CD4-positive, alpha-beta T cell treated with Interleukin-15 for 4 hours (primary cell): ENCODE results near the gene USP36.
"Not testable (repeated sequence)": the region's sequence is repeated elsewhere in the genome, so short reads cannot be mapped to it uniquely, and the experiment has no call there.

Experiments used
- DNase-seq: peaks from one replicate; pipeline ENCODE4 v3.0.0-alpha.2; 2020; ENCODE audit warnings: low spot score

Gene USP36

DNA sequence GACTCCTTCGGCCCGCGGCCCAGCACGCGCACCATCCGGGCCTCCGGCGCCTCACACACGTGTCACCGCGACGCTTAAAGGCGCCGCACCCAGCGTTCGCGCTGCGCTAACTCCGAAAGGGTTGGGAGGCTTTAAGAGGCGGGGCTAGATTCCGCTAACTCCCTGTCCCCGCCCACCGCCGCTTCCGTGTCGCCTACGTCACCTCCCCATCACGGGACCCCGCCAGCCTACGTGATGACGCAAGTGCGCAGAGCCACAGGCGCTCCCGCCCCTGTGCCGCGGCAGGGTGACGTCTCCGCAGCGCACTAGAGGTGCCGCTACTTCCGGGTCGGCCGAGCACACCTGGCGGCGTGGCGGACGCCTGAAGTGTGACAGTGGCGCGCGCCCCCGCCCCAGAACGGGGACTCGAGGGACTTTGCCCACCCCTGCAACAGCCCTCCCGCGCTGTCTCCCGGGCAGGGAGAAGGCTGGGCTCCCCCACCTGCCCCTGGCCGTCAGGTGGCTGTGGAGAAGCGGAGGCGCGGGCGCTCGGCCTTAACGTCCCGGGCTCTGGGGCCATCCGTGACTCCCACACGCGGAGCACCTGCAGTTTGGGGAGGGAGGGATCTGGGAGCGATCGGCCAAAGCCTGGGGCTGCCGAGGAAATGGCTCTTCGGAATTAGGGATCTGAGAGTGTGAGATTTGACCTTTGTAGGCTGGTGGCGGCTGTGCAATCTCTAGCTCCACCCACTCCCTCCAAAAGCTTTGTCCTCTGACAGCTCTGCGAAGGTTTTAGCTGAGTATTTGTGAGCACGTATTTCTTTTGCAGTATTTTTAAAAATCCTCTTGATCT, at the start of gene USP36:
Gene USP36 (minus strand): TSS at position 35 of the 832 bp plus-strand sequence. CDS start 4,451 bp downstream, outside the sequence.
- DNase-seq: peak; percentile 99

DNA sequence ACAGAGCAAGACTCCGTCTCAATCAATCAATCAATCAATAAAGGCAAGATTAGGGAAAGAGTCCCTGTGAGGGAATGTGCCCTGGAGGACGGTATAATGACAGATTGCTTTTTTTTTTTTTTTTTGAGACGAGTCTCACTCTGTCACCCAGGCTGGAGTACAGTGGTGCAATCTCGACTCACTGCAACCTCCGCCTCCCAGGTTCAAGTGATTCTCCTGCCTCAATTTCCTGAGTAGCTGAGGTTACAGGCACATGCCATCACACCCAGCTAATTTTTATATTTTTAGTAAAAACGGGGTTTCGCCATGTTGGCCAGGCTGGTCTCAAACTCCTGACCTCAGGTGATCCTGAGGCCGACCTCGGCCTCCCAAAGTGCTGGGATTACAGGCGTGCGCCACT, 49.5 kb upstream of the USP36 start:
- not testable (repeated sequence) for DNase-seq

DNA sequence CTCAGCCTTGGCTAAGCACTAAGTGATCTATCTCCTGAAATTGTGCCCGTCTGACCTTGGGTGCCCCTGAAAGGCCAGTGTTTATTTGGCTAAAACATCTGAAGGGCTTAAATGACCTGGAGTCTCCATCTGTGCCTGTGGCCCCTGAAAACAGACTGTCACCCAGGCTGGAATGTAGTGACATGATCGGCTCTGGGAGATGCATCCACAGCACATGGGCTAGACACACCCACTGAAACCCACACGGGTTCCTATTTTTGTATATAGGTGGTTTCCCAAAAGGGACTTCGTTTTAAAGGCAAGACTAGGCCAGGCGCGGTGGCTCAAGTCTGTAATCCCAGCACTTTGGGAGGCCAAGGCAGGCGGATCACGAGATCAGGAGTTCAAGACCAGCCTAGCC, 48.9 kb upstream of the USP36 start:
- DNase-seq: peak; percentile 9

DNA sequence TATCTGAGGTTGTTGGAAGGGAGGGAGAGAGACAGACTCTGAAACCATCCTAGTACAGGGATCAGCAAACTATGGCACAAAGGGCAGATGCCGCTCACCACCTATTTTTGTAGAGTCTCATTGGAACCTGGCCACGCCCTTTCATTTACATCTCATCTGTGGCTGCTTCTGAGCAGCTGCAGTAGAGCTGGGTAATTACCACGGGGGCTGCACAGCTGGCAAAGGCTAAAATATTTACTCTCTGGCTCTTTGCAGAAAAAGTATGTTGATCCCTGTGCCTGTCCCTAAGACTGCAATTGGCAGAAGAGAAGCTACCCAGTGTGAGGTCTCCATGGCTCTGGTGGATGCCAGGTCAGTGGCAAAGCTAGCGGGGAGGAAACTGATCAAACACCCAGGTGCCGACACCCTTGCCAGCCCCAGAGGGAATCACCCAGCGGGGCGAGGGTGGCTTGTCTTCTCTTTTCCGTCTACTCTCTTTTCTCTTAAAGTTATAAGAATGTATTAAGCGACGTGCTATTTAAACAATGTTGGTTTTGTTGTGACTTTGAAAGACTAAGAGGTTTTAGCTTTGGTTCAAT, 48.4 kb upstream of the USP36 start:
- DNase-seq: no peak

DNA sequence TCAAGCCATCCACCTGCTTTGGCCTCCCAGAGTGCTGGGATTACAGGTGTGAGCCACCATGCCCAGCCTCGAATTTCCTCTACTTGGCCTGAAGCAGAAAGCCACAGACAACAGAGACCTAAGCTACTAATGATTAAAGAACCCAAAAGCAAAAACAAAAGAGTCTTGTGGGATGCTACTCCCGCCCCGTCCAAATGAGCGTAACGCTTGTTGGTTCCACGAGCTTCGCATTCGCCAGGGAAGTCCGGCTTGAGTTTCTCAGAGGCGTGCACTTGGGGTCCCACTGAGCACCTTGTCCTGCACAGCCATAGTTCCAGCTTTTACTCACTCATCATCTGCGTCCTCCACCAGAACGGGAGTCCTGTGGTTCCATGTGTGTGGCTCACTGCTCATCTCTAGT, 46.3 kb upstream of the USP36 start:
- DNase-seq: no peak

DNA sequence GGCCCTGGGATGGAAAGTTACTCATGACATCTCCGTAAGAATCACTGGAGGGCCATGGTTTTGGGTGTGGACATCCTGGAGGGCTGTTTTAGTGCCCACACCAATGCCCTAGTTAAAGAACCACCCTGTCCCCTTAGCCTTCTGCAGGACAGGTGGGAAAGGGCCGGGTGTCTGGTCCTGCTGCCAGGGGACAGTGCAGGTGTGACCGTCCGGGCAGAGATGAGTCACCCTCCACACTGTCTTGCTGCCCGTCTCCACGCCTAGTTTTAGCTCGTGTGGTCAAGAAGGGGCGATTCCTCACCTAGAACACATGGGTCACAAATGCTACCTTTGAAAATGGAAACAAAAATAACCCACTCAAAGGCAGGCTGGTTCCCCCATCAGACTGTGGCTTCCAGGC, 45.3 kb upstream of the USP36 start:
- DNase-seq: no peak

DNA sequence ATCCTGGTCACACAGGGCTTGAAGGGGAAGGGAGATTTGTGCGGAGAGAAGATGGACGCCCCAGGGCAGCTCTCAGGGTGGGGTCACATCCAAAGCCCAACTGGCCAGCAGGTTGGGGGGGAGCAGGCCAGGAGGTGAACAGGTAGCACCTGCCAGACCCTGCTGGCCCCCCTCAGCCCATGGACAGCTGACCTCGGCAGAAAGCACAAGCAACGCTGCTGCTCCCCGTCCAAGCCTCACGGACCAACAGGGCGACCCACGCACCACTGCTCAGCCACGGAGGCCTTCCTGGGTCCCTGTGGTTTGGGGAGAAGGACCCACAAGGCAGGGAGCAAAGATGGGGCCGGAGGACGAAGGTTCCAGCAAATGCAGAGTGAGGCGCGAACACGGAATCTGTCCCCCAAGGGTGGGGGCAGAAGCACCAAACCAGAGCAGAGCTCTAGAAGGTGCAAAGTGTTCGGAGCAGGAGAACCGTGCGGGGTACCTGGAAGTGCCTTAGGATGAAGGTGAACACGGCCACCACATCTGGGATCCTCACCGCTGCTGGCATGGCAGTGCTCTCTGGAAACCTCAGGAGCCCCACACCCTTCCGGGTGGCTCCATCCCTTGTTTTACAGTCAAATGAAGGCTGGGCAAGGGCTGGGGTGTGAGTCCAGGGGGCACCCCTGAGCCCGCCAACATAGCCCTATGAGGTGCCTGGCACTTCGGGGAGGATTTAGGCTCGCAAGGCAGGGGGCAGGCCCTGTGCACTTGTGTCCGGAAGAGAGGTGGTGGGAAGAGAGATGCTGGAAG, 44.5 kb upstream of the USP36 start:
- no peak for DNase-seq

DNA sequence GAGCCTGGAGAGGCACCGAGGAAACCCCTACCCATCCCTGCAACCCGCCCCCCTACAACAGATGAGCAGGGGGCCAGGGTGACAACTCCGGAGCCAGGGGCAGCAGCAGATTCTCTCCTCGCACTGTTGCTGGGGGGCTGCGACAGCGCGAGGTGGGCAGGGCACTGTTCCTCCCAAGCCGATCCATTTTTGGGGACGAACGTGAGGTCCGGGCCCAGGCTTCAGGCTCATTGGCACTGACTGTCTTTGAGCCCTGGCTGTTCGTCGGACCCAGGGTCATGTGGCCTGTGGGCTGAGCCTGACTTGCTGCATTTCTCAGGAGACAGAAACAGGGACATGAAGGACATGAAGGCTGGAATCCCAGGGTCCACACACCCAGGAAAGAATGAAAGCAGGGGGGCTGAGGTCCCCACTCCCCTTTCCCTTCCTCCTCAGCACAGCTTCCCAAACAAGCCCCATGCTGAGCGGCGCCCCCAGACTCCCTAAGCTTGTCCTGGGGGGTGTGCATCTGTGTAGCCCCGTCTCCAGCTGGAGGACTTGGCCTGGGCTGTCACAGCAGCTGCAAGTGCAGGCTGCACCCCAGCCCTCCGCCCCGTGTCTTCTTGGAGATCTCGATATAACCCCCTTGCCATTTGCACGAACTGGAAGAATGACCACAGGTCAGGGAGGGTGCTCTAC, 43.7 kb upstream of the USP36 start:
- DNase-seq: no peak

DNA sequence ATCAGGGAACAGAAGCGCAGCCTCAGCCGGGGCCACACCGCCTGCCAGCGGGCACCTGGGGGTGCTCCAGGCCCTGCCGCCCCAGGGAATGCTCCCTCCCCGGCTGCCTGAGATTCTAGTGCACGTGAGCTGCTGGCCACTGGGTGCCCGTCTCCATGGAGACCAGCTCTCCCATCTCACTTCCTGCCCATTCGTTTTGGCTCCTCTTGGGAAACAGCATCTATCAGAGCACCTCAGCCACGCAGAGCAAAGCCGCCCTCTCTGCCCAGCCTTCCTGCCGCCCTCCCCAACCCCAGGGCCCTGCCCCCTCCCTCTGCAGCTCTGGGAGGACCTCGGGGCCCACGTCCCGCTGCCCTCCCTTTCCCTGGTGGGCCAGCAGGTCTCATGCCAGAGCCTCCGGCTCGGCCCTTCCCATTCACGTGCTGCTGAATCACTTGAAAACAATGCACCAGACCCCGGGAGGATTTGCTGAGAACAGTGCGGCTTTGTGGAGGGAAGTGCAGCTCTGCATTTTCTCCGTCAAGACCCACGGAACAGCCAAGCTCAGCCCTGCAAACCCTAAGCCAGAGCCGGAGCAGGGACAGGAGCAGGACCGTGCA, 43.0 kb upstream of the USP36 start:
- no peak for DNase-seq

DNA sequence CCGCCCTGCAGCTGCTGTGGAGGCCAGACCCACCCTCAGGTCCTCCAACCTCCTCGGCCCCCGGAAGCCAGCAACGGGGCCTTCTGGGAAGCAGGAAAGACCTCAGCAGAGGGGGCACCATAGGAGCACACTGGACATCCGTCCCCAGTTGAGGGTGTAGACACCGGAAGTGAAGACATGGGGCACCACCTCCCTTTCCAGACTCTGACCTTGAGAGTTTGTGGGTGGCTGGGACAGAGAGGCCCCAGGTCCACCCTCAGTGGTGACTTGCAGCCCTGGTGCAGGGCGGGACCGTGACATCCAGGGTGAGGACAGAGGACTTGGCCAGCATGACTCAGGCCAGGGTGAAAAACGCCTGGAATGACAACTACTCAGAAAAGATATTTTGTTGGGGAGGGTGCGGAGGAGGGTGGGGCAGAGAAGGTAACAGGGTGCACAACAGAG, 42.5 kb upstream of the USP36 start:
- DNase-seq: no peak

DNA sequence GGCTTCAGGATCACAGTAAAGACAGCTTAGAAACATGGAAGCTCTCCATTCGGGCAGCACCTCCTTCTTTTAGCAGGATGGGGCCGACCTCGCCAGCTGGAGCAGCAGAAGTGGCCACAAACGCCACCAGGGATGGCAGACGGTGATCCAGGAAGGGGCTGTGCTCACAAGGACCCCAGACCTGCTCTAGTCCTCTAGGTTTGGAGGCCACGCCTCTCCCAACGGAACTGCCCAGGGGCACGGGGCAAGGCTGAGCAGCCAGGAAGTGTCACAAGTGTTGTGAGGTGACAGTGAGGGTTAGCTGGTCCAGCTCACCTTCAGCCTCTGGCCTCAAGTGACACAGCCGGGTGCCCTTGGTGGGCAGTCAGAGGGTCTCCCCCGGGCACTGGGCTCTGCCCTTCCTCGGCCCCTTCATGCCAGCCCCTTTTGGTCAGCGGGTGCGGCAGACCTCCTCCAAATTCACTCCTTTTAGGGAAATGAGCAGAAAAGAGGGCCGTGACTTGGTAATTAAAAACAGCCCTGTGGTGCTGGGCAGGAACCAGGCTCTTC, 42.0 kb upstream of the USP36 start:
- DNase-seq: no peak

DNA sequence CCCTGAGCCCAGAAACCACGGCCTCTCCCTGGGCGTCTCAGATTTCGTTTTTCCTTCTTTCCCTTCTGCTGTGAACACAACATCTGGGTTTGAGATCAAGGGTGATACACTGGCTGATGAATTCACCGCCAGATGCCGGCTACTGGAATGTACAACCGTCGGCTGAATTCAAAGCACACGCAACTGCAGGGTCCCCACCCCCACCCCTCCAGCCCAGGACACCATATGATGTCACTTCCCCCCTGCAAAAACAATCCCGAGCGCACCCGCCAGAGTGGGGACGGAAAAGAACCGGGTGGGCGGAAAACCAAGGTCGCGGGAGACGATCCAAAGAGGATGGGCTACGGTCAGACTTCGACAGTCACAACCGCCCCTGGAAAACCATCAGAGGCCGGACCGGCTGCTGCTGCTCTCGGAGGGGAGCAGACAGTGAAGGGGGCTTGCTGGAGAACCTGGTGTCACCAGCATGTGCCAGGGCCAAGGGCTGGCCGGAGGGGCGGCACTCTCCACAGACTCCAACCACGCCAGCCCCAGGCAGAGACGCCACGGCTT, 39.1 kb upstream of the USP36 start:
- no peak for DNase-seq

DNA sequence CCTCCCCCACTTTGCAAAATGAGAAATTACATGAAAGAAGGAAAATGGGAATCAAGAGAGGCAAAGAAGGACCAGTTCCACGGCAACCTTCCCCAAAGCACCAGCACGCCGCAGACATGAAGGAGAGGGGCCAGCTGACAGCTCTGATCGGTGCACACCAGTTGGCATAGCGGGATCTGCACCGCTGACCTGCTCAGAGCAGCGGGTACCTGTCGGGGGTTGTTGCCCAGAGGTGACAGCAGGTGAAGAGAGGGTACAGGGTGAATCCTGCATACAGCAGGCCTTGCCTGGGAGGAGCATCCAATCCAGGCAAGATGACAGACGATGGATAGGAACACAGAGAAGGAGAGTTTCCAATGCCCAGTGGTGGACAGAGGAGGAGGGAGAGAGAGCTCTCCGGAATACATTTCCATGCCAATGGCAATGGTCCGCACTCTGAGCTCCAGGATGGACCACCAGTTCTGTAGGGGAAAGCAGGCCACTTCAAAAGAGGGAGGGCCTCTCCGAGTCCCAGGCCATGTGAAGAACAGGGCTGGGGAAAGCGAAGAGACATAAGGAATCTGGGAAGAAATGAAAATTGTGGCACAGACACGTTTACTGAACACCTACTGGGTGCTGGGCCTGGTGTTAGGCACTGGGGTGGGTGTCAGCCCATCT, 38.4 kb upstream of the USP36 start:
- DNase-seq: no peak

DNA sequence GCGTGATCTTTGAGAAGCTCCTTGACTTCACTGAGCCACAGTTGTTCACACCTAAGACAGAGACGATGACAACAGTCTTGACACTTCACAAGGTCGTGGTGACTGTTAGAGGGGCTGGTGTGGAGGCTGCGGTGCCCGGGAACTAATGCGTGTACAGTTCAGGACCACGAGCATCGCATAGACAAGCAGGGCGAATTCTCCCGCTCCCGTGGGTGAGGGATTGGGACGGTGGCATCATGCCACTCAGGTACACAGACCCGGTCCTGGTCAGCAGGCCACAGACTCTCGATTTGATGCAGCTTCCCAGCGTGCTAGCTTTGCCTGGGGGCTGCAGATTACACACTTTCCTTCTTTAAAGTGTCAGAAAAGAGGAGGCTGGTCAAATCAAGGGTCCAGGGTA, 37.6 kb upstream of the USP36 start:
- DNase-seq: no peak

DNA sequence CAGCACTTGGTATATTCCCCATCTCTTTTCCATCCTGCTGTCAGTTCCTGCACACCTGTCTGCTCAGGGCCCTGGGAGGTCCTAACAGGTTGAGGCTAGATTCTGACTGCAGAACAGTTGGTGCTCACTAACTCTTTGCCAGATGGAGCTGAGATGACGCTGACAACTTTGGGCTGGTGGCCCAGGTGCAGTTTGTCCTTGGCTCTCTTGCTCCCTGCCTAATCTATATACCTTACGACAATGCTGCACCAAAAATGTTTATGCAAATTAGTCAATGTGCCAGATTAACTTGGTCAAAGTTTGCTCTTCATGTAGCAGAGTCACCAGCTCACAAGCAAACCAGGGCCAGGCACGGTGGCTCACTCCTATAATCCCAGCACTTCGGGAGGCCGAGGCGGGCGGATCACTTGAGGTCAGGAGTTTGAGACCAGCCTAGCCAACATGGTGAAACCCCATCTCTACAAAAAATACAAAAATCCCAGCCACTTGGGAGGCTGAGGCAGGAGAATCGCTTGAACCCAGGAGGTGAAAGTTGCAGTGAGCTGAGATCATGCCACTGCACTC, 36.4 kb upstream of the USP36 start:
- not testable (repeated sequence) for DNase-seq

DNA sequence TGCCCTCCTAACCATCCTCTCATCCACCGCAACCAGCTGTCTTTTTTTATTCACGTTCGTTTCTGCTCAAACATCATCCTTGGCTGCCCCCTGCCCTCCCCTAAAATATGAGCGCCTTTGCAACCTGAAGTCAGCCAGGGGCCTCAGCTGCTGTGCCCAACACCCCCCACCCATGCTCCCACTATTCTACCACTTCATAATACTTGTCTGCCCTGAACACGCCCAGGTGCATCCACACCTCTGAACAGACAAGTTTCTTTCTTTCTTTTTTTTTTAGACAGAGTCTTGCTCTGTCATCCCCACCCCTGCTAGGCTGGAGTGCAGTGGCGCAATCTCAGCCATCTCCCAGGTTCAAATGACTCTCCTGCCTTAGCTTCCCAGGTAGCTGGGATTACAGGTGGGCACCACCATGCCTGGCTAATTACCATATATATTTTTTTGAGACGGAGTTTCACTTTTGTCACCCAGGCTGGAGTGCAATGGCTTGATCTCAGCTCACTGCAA, 35.5 kb upstream of the USP36 start:
- no peak for DNase-seq

DNA sequence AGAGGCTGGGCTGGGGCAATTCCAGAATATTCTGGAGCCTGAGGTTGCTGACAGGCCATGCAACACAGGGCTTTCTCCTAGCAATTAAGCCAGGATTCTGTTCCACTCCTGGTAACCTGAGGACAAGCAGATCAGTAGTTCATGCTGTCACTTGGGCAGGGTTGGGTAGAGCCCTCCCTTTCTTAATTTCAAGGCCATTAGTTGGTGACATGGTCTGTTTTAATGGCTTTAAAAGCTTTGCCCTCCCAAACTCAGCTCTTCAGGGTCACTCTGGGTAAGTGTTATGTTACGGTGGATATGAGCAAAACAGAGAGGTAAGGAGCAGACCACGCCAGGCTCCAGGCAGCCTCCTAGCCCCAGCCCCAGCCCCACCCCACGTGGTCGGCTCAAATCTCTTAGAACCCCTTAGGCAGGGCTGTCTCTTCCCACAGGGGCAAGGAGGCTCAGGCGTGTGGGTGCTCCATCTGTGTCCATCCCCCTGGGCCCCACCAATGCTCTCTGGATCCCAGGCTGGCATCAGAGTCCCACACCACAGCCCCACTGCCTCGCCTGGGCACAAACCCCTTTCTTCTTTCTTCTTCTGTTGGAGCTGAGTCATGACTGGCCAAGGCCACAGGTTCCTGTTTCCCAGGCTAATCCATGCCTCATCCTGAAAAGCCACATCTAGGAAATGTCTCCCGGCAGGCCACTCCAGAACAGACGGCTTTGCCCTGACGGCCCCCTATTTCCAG, 34.9 kb upstream of the USP36 start:
- no peak for DNase-seq

DNA sequence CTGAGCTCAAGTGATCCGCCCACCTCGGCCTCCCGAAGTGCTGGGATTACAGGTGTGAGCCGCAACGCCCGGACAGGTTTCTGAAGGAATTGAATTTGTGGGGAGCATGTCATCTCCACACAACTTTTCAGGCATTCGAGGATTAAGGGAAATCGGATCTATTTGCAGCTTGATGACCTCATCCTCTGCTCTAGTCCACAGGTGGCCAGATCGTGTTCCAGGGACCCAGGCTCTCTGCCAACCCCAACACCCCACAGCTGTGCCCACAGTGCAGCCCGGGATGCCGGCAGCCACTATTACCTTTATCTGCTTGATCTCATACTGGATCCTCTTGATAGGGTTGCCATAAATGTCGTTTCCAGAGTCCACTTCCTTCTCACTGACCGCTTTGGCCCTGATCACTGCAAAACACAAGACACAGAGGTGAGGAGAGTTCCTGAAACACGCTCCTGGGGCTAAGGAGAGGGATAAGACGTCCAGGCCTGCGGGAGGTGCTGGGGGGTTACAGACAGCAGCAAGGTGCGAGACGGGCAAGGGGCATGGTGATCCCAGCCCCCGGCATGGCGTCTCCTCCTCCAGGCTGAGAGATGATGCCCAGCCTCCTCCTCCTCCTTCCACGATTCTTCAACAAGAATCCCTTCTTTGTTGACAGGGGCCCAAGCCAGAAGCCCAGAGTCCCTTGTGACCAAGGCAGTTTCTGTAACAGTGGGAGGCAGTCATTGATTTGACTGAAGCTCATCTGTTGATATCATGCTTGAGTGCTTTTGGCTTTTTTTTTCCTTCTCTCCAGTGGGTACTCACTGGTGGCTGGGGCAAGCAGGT, 33.1 kb upstream of the USP36 start:
- no peak for DNase-seq

DNA sequence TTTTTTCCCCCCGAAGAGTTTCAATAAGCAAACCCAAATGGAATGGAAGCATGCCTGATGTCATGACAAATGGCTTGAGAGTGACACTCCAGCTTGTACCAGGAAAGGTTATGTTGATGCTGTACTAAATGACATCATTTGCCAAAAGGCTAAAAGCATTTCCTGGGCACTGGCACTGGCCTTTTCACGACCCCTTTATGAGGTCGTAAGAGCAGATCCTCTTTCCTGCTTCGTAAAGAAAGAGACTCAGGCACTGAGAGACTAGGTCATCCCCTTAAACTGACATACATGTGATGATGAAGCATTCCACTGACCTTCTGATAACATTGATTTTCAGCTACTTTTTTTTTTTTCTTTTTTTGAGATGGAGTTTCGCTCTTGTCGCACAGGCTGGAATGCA, 31.9 kb upstream of the USP36 start:
- no peak for DNase-seq
